Mucosa of stomach (tissue), 1 donor: ENCODE data around the gene CELF4.

Experiments used
- H3K27me3 ChIP-seq: one replicate; pipeline ENCODE4 v1.7.0; 2013; ENCODE audit warnings: mild to moderate bottlenecking, low read length; ENCODE audit not compliant: control insufficient read depth, insufficient read depth
- H3K36me3 ChIP-seq: one replicate; pipeline ENCODE4 v1.7.0; 2013; ENCODE audit warnings: low read length; ENCODE audit not compliant: control insufficient read depth, insufficient read depth
- H3K4me1 ChIP-seq: one replicate; pipeline ENCODE4 v1.7.0; 2013; ENCODE audit warnings: mild to moderate bottlenecking, low read length; ENCODE audit not compliant: control insufficient read depth, insufficient read depth
- H3K4me3 ChIP-seq: one replicate; pipeline ENCODE4 v1.7.0; 2013; ENCODE audit warnings: low read length
- H3K9ac ChIP-seq: one replicate; pipeline ENCODE4 v1.7.0; 2013; ENCODE audit warnings: mild to moderate bottlenecking, low read length, moderate library complexity
- H3K9me3 ChIP-seq: one replicate; pipeline ENCODE4 v1.7.0; 2013; ENCODE audit warnings: mild to moderate bottlenecking, low read length, moderate library complexity; ENCODE audit not compliant: control insufficient read depth
- donor health status: Pancreatic carcinoma.

Gene CELF4

DNA sequence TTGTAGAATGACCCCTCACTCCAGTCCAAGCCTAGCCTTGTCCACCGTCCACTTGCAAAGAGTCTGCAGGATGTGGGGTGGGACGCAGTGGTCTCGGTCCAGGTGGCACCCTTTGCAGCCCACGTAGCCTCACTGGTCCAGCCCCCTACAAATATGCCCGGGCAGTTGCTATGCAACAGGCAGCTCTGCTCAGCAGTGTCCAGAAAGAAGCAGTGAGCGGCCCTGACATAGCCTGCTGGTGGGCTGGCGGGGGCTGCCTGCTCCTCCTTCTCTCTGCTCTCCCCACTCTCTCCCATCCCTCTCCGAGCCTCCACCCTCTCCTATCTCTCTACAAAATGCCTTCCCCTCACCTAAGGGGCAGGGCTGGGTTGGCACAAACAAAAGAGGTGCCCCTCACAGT lies 233.4 kb downstream of the CELF4 start:
- Histone ChIP-seq H3K4me1 (no peaks in the 10 kb centered on the region), H3K4me3 (no peak overlapping the region), H3K9me3 (no peaks in the 10 kb centered on the region), H3K36me3 (no peaks in the 10 kb centered on the region), H3K9ac (no peak overlapping the region), H3K27me3 (no peaks in the 10 kb centered on the region)

- no peaks in the 10 kb centered on the region for H3K36me3 ChIP-seq
These were observed 235.4 kb downstream of the CELF4 start for GRCh38 chr18:37330173-37330572.

GRCh38 chr18:37328946-37329719 lies 236.5 kb downstream of the CELF4 start:
- Histone ChIP-seq H3K9ac (no peak overlapping the region), H3K4me3 (no peak overlapping the region), H3K4me1 (no peaks in the 10 kb centered on the region), H3K36me3 (no peaks in the 10 kb centered on the region), H3K27me3 (no peaks in the 10 kb centered on the region), H3K9me3 (no peaks in the 10 kb centered on the region)

More at GRCh38 chr18:37330173-37330572, 235.4 kb downstream of the CELF4 start:
- Histone ChIP-seq H3K4me1 (no peaks in the 10 kb centered on the region), H3K9ac (no peak overlapping the region), H3K27me3 (no peaks in the 10 kb centered on the region), H3K4me3 (no peak overlapping the region), H3K9me3 (no peaks in the 10 kb centered on the region)

- Histone ChIP-seq H3K27me3 (peaks cover 7% of the 10 kb centered on the region), H3K9me3 (no peaks in the 10 kb centered on the region), H3K4me1 (no peaks in the 10 kb centered on the region), H3K9ac (no peak overlapping the region), H3K4me3 (no peak overlapping the region), H3K36me3 (no peaks in the 10 kb centered on the region)
These were observed 238.5 kb downstream of the CELF4 start for GRCh38 chr18:37327063-37327577.

DNA sequence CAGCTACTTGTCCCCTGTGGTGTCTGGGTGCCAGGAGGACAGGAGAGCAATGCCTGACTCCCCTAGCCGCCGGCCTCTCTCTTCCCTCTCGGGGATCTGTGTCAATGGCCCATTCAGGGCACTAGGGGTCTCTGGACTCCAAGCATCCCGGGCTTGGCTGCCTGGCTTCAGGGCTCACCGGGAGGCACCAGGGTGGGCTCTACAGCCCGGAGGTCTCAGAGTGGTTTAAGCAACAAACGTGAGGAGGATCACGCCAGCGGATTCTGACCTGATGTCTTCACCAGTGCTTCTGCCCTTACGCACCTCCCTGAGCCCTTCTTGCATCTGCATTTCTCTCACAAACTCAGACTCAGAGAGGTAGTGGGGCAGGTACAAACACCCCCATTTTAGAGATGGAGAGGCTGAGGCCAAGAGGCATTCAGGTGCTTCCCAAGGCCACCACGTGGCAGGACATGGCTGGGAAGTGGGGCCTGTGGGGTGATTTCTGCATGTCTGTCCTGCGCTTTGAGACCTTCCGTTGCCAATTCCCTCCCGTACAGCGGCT lies 243.0 kb downstream of the CELF4 start:
- Histone ChIP-seq H3K9ac (no peak overlapping the region), H3K9me3 (no peaks in the 10 kb centered on the region), H3K36me3 (no peaks in the 10 kb centered on the region), H3K4me1 (peaks cover 6% of the 10 kb centered on the region), H3K4me3 (no peak overlapping the region), H3K27me3 (peaks cover 7% of the 10 kb centered on the region)

GRCh38 chr18:37321582-37322491 lies 243.8 kb downstream of the CELF4 start:
- Histone ChIP-seq H3K9me3 (no peaks in the 10 kb centered on the region), H3K27me3 (peaks cover 7% of the 10 kb centered on the region), H3K9ac (no peak overlapping the region), H3K4me1 (peaks cover 6% of the 10 kb centered on the region), H3K4me3 (no peak overlapping the region), H3K36me3 (no peaks in the 10 kb centered on the region)

DNA sequence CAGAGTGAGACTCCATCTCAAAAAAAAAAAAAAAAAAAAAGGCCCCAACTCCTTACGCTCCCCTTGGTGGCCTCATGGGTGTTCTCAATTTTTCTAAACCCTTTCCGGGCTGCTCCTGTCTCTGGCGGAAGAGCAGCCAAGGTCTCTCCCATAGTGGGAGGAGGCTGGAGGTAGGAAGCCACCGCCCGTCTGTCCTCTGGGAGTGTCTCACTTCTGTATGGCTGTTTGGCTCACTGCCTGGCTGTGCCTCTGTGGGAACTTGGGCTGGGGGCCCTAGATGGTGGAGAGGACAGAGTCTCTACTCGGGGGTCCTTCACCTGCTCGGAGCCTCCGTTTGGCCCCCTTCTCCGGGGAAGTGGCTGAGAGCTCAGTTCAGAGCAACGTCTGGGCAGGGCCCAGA lies 245.3 kb downstream of the CELF4 start:
- H3K27me3 ChIP-seq, result peaks cover 7% of the 10 kb centered on the region
- no peak overlapping the region for H3K9ac ChIP-seq
- H3K4me1 ChIP-seq, result peaks cover 6% of the 10 kb centered on the region
- no peak overlapping the region for H3K4me3 ChIP-seq
- H3K9me3 ChIP-seq, result no peaks in the 10 kb centered on the region
- H3K36me3 ChIP-seq, result no peaks in the 10 kb centered on the region

DNA sequence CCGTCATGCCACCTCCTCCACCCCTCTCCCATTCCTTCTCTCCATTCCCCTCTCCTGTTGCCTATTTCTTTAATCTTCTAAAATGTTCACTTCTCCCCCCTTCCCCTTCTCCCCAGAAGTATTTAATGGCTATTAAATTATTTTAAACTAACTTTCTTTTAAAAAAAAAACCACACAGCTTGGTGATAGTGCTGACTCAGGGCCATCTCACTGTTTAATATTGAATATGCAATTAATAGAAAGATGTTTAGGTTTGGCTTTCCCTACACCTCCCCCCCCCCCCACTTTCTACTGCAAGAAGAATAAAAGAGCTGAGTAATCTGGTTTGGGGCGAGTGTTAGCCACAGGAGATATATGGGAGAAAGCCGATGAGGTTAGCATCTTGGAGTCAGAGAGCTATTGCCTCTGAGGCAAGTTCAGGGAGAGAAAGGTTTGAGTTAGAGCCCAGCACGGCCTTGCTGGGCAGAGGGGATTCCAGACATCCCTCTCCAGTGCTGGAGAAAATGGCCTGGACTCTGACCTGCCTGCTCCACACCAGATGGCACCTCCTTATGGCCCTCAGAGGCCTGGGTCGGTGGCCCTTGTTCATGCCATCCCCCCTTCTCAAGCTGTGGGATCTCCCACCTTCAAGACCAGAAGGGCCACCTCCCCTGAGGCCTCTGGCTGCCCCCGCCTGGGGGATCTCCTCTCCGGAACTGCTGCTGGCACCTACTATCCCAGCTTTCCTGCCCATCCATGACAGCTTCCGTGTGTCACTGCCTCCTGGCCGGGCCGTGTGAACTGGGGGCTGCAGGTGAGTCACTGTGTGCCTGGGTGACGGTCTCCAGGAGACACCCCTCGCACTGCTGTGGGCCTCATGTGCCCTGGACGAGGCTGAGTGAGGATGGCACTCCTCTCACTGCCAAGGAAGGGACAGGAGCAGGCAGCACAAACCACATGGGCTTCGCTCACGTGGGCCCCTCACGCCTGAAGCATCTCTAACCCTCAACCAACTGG lies 246.9 kb downstream of the CELF4 start:
- H3K36me3 ChIP-seq, result no peaks in the 10 kb centered on the region
- peaks cover 6% of the 10 kb centered on the region for H3K4me1 ChIP-seq
- H3K9ac ChIP-seq, result no peak overlapping the region
- peaks cover 7% of the 10 kb centered on the region for H3K27me3 ChIP-seq
- no peak overlapping the region for H3K4me3 ChIP-seq
- H3K9me3 ChIP-seq, result no peaks in the 10 kb centered on the region

DNA sequence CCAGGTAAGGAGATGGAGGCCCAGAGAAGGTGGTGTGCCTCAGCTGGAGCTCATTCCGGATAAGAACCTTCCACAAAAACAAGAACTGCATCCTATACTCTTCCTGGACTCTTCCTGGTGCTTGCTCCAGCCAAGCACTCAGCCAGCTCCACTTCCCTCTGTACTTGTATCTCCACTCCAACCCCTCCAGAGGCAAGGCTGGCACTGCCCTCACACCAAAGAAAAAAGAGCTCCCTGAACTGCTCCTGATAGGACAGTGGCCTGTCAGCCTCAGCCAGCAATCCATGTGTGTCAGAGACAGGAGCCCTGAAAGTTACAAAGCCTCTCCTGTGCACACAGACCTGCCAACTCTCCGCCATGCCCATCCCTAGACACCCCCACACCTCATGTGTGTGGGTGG lies 248.1 kb downstream of the CELF4 start:
- Histone ChIP-seq H3K36me3 (no peaks in the 10 kb centered on the region), H3K9ac (no peak overlapping the region), H3K4me1 (peaks cover 6% of the 10 kb centered on the region)

GRCh38 chr18:37316468-37316867 lies 249.1 kb downstream of the CELF4 start:
- H3K27me3 ChIP-seq, result no peaks in the 10 kb centered on the region
- H3K9ac ChIP-seq, result no peak overlapping the region
- H3K4me1 ChIP-seq, result peaks cover 6% of the 10 kb centered on the region
- no peak overlapping the region for H3K4me3 ChIP-seq
- no peaks in the 10 kb centered on the region for H3K36me3 ChIP-seq
- H3K9me3 ChIP-seq, result no peaks in the 10 kb centered on the region

More for the DNA sequence above, 248.1 kb downstream of the CELF4 start:
- Histone ChIP-seq H3K9me3 (no peaks in the 10 kb centered on the region), H3K4me3 (no peak overlapping the region), H3K27me3 (peaks cover 1% of the 10 kb centered on the region)

- no peak overlapping the region for H3K9ac ChIP-seq
- H3K36me3 ChIP-seq, result no peaks in the 10 kb centered on the region
- no peaks in the 10 kb centered on the region for H3K27me3 ChIP-seq
- H3K9me3 ChIP-seq, result no peaks in the 10 kb centered on the region
- peaks cover 6% of the 10 kb centered on the region for H3K4me1 ChIP-seq
- H3K4me3 ChIP-seq, result no peak overlapping the region
These were observed 249.7 kb downstream of the CELF4 start for GRCh38 chr18:37315935-37316334.
